OCI-LY3 (cell line): ENCODE measurements around the gene KDM2A.
A peak's percentile ranks its signal among the peaks of the same experiment; 100 is the strongest.

Experiments used
- H2AFZ ChIP-seq: fragments of 200-600, 300-600 bp; shearing (Covaris generic); 2 replicates; pipeline ENCODE4 v1.6.0; 2014; ENCODE audit warnings: antibody characterized with exemption, low read depth, low read length
- H3K27ac ChIP-seq: fragments of 200-600, 300-600 bp; sonication (generic); 2 replicates; pipeline ENCODE4 v1.5.1; 2014; ENCODE audit warnings: mild to moderate bottlenecking, low read length, moderate library complexity, mixed read lengths
- H3K27me3 ChIP-seq: fragments of 200-600, 300-600 bp; sonication (generic); 2 replicates; pipeline ENCODE4 v1.6.1; 2014; ENCODE audit warnings: low read depth, low read length, mixed read lengths
- H3K36me3 ChIP-seq: fragments of 200-600, 300-600 bp; sonication (generic); replicated peaks from 2 replicates; pipeline ENCODE3; 2014; ENCODE audit warnings: low read depth, low read length, mixed read lengths
- H3K4me1 ChIP-seq: fragments of 300-600, 200-600 bp; sonication (generic); 2 replicates; pipeline ENCODE4 v1.6.1; 2014; ENCODE audit warnings: low read length, mixed read lengths
- H3K4me2 ChIP-seq: fragments of 200-600, 300-600 bp; sonication (generic); 2 replicates; pipeline ENCODE4 v1.6.1; 2014; ENCODE audit warnings: low read length, mixed read lengths
- H3K4me3 ChIP-seq: fragments of 300-600, 200-600 bp; sonication (generic); 2 replicates; pipeline ENCODE4 v1.5.1; 2014; ENCODE audit warnings: antibody characterized with exemption, mild to moderate bottlenecking, low read length, moderate library complexity
- H3K79me2 ChIP-seq: fragments of 300-600, 200-600 bp; shearing (Covaris generic); 2 replicates; pipeline ENCODE4 v1.6.1; 2014; ENCODE audit warnings: mild to moderate bottlenecking, low read length, mixed read lengths
- H3K9ac ChIP-seq: fragments of 300-600, 200-600 bp; shearing (Covaris generic); 2 replicates; pipeline ENCODE4 v1.6.0; 2014; ENCODE audit warnings: mild to moderate bottlenecking, low read length, moderate library complexity
- H3K9me3 ChIP-seq: fragments of 200-600, 300-600 bp; shearing (Covaris generic); 2 replicates; pipeline ENCODE4 v1.6.1; 2014; ENCODE audit warnings: low read length, mixed read lengths; ENCODE audit not compliant: insufficient read depth
- H4K20me1 ChIP-seq: fragments of 200-600, 300-600 bp; sonication (generic); 2 replicates; pipeline ENCODE4 v1.6.1; 2016; ENCODE audit warnings: low read length, mixed read lengths; ENCODE audit not compliant: insufficient read depth
- CTCF ChIP-seq: fragments of 200-600, 300-600 bp; sonication (generic); IDR thresholded peaks from 2 replicates; pipeline ENCODE4 v1.5.1; 2014; ENCODE audit warnings: antibody characterized with exemption, low read length, low read depth
- EZH2phosphoT487 ChIP-seq: fragments of 200-600 bp; shearing (Covaris generic); IDR thresholded peaks from 2 replicates; pipeline ENCODE4 v1.6.1; 2018; ENCODE audit warnings: antibody characterized with exemption, mixed run types, low read depth

The KDM2A gene

DNA sequence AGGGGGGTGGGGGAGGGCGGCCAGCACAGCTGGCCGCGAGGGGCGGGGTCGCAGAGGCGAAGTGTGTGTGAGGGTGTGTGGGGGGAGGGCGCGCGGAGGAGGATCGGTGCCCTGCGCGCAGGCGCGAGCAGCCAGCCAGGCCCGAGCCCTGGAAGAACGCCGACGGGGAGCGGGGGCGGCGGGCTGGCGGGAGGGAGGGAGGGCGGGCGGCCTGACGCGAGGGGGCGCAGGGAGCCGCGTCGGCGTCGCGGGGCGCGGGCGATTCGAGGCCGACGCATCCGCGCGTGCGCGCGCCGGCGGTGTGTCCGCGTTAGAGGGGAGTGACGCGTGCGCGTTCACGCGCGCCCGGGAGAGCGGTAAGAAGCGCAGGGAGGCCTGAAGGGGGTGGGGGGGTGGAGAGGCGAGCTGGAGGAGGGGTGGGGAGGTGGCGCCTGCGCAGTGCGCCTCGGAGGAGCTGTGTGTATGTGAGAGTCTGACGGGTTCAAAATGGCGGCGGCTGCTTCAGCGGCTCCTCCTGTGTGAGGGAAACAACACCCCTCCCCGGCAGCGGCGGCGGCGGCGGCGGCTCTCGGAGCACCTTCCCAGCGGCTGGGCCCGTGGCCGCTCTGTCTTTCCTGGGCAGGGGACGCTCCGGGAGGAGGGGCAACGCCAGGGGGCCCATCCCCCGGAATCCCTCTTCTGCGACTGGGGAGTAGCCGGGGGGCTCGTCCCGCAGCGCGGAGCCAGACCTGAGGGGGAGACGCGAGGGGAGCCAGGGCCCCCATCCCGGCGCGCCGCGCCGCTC, at the start of gene KDM2A:
Gene KDM2A (plus strand): TSS at position 463 of the 784 bp plus-strand sequence. CDS start 2,054 bp downstream, outside the sequence.
- Histone ChIP-seq H3K27me3 (no peaks in the 10 kb centered on the region), H3K36me3 (peaks cover 25% of the 10 kb centered on the region), H4K20me1 (peaks cover 25% of the 10 kb centered on the region), H3K9me3 (no peaks in the 10 kb centered on the region), H3K27ac (peak within 1 kb of the TSS; percentile 90), H2AFZ (no peak within 1 kb of the TSS), H3K4me1 (peaks cover 49% of the 10 kb centered on the region), H3K4me2 (peak within 1 kb of the TSS; percentile 82), H3K4me3 (peak within 1 kb of the TSS; percentile 84), H3K79me2 (peaks cover 64% of the 10 kb centered on the region), H3K9ac (peak within 1 kb of the TSS; percentile 96)
- no peak for TF ChIP-seq EZH2phosphoT487
- TF ChIP-seq CTCF: no peak

DNA sequence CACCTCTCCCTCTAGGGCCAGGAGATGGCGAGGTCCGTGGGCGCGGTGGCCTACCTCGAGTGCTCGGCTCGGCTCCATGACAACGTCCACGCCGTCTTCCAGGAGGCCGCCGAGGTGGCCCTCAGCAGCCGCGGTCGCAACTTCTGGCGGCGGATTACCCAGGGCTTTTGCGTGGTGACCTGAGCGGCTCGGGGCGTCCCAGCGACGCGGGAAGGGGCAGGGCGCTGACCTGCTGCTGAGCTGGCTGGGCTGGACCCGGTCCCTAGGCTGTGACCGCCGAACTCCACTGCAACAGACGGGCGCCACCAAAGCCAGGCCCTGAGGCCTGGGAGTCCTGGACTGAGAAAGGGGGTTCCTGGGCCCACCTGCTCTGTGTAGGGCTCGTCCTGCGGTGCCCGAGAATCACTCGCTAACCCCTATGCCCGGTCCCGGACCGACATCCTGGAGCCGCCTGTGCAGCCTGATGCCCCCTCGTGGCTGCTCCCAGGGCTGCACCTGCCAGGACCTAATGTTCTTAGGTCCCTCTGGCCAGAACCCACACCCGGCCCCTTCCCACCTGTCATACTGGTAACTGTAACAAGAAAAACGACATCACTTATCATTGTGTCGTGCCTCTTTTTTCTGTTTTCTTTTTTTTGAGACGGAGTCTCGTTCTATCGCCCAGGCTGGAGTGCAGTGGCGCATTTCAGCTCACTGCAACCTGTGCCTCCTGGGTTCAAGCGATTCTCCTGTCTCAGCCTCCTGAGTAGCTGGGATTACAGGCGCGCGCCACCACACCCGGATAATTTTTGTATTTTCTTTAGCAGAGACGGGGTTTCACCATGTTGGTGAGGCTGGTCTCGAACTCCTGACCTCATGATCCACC, 47.4 kb upstream of the KDM2A start:
- Histone ChIP-seq H3K4me3 (no peak overlapping the region), H3K4me1 (peaks cover 19% of the 10 kb centered on the region), H3K4me2 (no peak overlapping the region), H3K79me2 (no peaks in the 10 kb centered on the region), H2AFZ (no peak overlapping the region), H3K36me3 (peaks cover 6% of the 10 kb centered on the region), H3K27me3 (no peaks in the 10 kb centered on the region), H3K9ac (no peak overlapping the region), H3K9me3 (no peaks in the 10 kb centered on the region), H3K27ac (no peak overlapping the region), H4K20me1 (no peaks in the 10 kb centered on the region)
- no peak for TF ChIP-seq EZH2phosphoT487
- peak; percentile 47 for TF ChIP-seq CTCF

GRCh38 chr11:67072295-67072694, 46.8 kb upstream of the KDM2A start:
- Histone ChIP-seq H2AFZ (no peak overlapping the region), H3K9ac (no peak overlapping the region), H3K27ac (no peak overlapping the region), H3K4me1 (peaks cover 23% of the 10 kb centered on the region), H3K4me2 (no peak overlapping the region), H3K27me3 (no peaks in the 10 kb centered on the region), H3K9me3 (no peaks in the 10 kb centered on the region), H3K4me3 (no peak overlapping the region), H3K79me2 (no peaks in the 10 kb centered on the region), H4K20me1 (no peaks in the 10 kb centered on the region), H3K36me3 (peaks cover 6% of the 10 kb centered on the region)
- TF ChIP-seq CTCF (no peak), EZH2phosphoT487 (no peak)

DNA sequence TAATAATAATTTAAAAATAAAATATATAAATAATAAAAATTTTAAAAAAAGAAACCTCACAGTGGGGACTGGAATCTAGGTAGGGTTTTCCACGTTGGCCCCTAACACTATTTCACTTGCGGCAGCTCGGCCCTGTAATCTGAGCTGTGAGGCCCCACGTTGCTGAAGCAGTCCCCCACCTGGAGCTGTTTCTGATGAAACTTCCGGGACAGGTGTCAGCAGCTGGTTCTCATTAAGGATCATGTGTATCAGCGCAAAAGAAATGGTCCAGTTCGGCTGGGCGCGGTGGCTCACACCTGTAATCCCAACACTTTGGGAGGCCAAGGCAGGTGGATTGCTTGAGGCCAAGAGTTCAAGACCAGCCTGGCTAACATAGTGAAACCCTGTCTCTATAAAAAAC, 45.2 kb upstream of the KDM2A start:
- Histone ChIP-seq H3K4me2 (peak overlapping the region; percentile 26; the same call in 1 of the 2 replicates), H3K9me3 (no peaks in the 10 kb centered on the region), H3K4me3 (no peak overlapping the region), H3K36me3 (peaks cover 6% of the 10 kb centered on the region), H4K20me1 (no peaks in the 10 kb centered on the region), H3K9ac (no peak overlapping the region), H3K79me2 (no peaks in the 10 kb centered on the region), H2AFZ (no peak overlapping the region), H3K27ac (no peak overlapping the region), H3K4me1 (peaks cover 29% of the 10 kb centered on the region), H3K27me3 (no peaks in the 10 kb centered on the region)
- TF ChIP-seq EZH2phosphoT487: no peak
- no peak for TF ChIP-seq CTCF
